ENCODE results near the gene GRIN3B.

The GRIN3B gene

DNA sequence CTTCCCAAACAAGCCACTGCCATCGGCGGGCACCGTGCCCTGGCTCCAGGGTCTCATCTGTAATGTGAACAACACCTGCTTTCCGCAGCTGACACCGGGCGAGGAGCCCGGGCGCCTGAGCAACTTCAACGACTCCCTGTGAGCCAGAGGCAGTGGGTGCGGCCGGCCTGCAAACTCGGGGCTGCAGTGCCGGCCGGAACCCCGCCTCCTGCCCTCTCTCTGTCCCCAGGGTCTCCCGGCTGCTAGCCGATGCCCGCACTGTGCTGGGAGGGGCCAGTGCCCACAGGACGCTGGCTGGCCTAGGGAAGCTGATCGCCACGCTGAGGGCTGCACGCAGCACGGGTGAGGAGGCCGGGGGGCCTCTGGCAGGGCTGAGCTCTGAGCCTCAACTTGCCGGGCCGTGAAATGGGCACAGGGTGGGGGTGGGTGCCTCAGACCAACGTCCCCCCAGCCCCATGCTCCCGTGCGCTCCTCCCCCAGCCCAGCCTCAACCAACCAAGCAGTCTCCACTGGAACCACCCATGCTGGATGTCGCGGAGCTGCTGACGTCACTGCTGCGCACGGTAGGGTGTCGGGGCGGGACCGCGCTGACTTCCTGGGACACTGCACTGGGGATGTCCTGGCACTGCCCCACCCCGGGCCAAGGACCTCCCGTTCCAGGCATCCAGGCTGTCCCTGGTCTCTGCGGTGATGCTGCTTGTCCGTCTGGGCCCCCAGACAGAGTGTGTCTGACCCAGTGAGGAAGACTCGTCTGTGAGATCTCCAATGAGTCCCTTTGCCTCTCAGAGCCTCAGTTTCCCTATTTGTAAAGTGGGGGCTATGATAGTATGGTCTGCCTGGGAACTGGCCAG, 41.8 kb downstream of the GRIN3B start:
- no peak for DNase-seq (ENCODE audit: low read depth in 2 of 2)

GRCh38 chr19:1042689-1043511, 42.7 kb downstream of the GRIN3B start:
- DNase-seq (ENCODE audit: low read depth in 2 of 2), result no peak

GRCh38 chr19:1045247-1045603, 45.0 kb downstream of the GRIN3B start:
- no peak for DNase-seq (ENCODE audit: low read depth in 2 of 2)

DNA sequence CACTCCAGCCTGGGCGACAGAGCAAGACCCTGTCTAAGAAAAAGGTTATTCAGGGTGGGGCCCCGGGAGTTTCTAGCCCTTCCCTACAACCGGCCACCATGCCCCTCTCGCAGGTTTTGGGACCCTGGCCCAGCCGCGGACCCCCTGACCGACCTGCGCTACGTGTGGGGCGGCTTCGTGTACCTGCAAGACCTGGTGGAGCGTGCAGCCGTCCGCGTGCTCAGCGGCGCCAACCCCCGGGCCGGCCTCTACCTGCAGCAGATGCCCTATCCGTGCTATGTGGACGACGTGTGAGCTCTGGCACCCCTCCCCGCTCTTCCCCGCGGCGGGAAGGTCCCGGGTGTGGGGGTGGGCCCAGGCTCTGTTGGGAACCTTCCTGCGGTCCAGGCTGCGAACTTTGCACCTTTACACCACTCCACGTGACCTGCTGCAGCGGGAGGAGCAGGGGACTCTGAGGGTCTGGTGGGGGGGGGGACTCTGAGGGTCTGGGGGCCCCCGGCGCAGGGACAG, 46.0 kb downstream of the GRIN3B start:
- no peak for DNase-seq (ENCODE audit: low read depth in 2 of 2)

- no peak for DNase-seq (ENCODE audit: low read depth in 2 of 2)
Measured at GRCh38 chr19:1046836-1047695, 46.8 kb downstream of the GRIN3B start.

GRCh38 chr19:1047696-1048147, 47.5 kb downstream of the GRIN3B start:
- no peak for DNase-seq (ENCODE audit: low read depth in 2 of 2)

DNA sequence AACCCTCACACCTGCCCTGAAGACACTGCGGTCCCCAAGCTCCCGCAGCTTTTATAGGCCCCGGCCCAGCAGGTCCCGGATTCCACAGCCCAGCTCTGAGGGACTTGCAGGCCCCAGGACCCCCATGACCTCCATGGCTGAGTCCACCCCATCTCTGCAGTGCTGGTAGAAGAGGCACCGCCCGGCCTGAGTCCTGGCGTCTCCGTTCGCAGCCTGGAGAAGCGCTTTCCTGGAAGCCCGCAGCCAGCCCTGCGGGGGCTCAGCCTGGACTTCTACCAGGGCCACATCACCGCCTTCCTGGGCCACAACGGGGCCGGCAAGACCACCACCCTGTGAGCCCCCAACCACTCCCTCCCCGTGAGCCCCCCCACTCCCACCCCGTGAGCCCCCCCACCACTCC, 48.9 kb downstream of the GRIN3B start:
- DNase-seq (ENCODE audit: low read depth in 2 of 2), result no peak

- no peak for DNase-seq (ENCODE audit: low read depth in 2 of 2)
Measured at GRCh38 chr19:1049800-1050199, 49.6 kb downstream of the GRIN3B start.

- no peak for DNase-seq (ENCODE audit: low read depth in 2 of 2)
Measured at GRCh38 chr19:1050989-1051788, 51.0 kb downstream of the GRIN3B start.

DNA sequence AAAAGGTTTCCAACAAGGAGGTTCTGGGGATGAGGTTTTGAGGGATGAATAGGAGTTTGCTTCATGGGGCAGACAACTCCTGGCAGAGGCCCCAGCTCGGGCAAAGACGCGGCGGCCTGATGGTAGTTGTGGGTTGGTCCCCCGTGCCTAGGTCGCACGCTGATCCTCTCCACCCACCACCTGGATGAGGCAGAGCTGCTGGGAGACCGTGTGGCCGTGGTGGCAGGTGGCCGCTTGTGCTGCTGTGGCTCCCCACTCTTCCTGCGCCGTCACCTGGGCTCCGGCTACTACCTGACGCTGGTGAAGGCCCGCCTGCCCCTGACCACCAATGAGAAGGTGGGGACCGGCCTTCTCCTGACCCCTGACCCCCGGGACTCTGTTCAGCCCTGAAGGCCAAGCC, 51.6 kb downstream of the GRIN3B start:
- no peak for DNase-seq (ENCODE audit: low read depth in 2 of 2)

GRCh38 chr19:1052349-1052975, 52.2 kb downstream of the GRIN3B start:
- no peak for DNase-seq (ENCODE audit: low read depth in 2 of 2)

DNA sequence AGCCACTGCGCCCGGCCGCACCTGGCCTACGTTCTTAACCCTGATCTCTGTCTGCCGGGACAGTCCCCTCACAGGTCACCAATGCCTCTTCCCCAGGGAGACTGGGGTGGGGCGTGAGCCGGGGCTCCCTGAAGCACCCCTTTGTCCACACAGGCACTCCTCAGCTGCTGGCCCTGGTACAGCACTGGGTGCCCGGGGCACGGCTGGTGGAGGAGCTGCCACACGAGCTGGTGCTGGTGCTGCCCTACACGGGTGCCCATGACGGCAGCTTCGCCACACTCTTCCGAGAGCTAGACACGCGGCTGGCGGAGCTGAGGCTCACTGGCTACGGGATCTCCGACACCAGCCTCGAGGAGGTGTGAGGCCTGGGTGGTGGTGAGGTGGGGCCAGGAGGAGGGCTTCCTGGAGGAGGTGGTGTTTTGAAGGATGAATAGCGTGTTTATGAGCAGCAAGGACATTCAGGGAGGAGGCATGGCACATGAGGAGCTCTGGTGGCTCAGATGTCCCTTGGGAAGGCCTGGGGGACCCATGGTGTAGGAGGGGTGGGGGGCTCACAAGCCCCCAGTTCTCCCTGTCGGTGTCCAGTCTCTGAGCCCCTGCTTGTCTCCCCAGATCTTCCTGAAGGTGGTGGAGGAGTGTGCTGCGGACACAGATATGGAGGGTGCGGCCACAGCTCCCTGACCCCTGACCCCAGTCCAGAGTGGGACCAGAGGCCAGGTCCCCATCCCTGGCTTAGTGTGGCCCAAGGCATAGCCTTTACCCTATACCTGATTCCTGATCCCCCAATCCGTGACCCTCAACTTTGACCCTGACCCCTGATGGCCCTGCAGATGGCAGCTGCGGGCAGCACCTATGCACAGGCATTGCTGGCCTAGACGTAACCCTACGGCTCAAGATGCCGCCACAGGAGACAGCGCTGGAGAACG, 53.2 kb downstream of the GRIN3B start:
- no peak for DNase-seq (ENCODE audit: low read depth in 2 of 2)

DNA sequence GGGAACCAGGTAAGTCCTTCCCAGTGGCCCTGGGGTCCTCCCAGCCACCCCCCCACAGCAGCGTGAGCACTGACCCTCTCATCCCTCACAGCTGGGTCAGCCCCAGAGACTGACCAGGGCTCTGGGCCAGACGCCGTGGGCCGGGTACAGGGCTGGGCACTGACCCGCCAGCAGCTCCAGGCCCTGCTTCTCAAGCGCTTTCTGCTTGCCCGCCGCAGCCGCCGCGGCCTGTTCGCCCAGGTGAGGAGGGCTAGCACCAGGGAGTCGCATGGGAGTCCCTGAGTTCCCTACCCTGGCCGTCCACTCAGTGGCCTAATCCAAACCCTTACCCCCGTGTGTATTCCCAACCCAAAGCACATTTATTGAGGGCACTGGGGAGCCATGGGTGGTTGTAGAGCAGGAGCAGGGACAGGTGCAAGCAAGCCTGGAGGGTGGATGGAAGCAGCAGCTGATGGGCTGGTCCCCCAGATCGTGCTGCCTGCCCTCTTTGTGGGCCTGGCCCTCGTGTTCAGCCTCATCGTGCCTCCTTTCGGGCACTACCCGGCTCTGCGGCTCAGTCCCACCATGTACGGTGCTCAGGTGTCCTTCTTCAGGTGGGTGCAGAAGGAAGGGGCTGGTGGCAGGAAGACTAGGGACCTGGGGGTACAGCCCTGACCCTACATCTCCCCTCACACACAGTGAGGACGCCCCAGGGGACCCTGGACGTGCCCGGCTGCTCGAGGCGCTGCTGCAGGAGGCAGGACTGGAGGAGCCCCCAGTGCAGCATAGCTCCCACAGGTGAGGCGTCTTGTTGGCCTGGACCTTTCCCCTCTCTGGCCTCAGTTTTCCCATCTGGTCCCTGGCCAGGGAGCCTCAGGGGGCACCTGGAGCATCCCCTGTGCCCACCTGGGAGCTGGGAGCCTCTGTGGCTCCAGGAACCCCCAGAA, 54.1 kb downstream of the GRIN3B start:
- no peak for DNase-seq (ENCODE audit: low read depth in 2 of 2)

- no peak for DNase-seq (ENCODE audit: low read depth in 2 of 2)
Measured at GRCh38 chr19:1055028-1055425, 54.8 kb downstream of the GRIN3B start.

- DNase-seq (ENCODE audit: low read depth in 2 of 2), result no peak
Measured at GRCh38 chr19:1055886-1056620, 55.8 kb downstream of the GRIN3B start.

DNA sequence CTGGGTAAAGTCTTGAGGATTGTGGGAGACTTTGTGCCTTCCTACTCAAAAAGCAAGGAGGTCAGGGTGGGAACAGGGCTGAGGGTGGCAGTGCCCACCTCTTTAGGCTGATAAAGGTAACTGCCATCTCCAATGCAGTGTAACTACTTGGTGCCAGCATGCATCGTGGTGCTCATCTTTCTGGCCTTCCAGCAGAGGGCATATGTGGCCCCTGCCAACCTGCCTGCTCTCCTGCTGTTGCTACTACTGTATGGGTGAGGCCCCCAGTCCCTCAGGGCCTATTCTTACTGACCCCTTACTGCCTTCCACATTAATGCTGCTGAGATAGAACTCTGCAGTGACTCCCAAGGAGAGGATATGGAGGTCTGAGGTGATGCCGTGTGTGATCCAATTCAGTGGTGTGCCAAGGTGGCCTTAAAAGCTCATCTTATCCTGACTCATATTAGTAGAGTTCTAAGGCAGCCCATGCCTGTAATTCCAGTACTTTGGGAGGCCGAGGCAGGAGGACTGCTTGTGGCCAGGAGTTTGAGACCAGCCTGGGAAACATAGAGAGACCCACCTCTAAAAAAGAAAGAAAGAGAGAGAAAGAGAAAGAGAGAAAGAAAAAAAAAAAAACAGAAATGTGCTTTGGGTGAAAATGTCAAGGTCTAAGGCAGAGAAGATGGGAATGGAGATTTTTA, 57.1 kb downstream of the GRIN3B start:
- DNase-seq (ENCODE audit: low read depth in 2 of 2), result peak; percentile 39 to 52

DNA sequence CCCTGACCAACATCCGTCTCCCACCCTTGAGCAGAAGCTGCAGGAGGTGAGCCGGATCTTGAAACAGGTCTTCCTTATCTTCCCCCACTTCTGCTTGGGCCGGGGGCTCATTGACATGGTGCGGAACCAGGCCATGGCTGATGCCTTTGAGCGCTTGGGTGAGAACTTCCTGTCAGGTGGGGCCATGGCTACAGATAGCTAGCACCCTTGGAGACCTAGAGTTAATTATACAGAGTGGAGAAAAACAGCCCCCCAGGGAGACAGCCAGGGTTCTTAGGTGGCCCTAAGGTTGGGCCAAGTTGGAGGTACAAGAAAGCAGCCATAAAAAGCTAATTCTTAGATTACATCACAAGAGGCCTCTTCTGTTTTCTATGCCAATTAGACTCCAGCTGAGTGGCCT, 57.9 kb downstream of the GRIN3B start:
- no peak for DNase-seq (ENCODE audit: low read depth in 2 of 2)
